GM20431 (cell line): Measurements from ENCODE around the gene AMER3.

Experiments used
- in situ Hi-C: fragments of 300-500 bp; cut with MseI, MboI; formaldehyde crosslinking; loops from one replicate; pipeline ENCODE4 v1.15.0; 2020; ENCODE audit warnings: low sequenced_read_pairs; ENCODE audit not compliant: unreplicated experiment

Gene AMER3

GRCh38 chr2:130769343-130769907, 14.1 kb downstream of the AMER3 start:
- in situ Hi-C loops: no loop called here

GRCh38 chr2:130776550-130776949, 21.2 kb downstream of the AMER3 start:
- in situ Hi-C loops: no loop called here

DNA sequence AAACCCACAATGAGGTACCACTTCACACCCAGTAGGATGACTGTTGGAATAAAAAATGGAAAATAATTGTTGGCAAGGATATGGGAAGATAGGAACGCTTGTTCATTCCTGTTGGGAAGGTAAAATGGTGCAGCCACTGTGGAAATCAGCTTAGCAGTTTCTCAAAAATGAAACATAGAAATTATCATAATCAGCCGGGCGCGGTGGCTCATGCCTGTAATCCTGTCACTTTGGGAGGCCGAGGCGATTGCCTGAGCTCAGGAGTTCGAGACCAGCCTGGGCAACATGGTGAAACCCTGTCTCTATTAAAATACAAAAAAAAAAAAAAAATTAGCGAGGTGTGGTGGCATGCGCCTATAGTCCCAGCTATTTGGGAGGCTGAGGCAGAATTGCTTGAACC, 23.4 kb downstream of the AMER3 start:
- in situ Hi-C loops: no loop called here

DNA sequence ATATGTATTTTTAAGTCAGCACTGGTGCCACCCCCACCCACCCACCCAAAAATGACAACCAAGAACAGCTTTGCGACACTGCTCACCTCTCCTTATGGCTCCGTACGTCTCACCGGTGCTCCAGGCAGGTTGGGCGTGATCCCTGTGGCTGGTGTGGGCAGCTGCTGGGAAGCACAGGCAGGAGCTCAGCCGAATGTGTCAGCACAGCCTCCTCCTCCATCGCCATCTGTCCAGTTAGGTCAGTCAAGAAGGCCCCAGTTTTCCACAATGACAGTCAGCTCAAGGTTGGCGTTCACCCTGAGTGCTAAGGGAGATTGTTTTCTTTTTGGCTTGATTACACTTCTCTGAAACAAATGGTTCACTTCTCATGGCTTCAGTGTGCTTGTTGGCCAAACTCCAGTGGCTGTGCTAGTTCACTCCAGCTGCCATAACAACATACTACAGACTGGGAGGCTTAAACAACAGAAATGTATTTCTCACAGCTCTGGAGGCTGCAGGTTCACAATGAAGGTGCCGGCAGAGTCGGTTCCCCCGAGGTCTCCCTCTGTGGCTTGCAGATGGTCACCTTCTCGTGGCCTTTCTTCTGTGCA, 30.2 kb downstream of the AMER3 start:
- in situ Hi-C loops: no loop called here

DNA sequence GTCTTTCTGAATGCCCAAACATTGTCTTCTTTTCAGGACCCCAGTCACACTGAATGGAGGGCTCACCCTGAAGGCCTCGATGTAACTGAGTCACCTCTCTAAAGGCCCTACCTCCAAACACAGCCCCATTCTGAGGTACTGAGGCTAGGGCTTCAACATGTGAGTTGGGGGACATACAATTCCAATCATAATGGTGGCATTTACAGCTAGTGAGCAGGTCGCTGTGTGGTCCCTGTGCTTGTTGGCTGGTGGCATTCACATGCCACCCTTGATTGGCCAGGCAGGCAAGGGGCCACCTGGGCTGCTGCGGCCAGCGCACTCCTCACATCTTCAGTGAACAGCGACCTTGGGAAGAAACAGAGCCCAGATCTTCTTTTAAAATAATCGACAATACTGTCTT, 30.7 kb downstream of the AMER3 start:
- in situ Hi-C loops: no loop called here

DNA sequence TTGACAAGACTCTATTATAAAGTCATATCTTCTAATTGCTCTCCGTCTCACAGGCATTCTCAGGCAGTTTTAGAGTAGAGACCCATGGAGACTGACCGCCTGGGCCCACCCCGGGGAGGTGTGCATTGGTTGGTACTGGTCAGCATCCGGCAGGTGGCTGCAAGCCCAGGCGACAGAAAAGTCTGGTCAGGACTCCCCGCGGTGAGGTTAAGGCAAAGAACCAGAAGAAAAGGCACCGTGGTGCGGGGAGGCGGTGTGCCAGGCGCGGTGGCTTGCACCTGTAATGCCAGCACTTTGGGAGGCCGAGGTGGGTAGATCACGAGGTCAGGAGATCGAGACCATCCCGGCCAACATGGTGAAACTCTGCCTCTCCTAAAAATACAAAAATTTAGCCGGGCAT, 32.5 kb downstream of the AMER3 start:
- in situ Hi-C loops: no loop called here

- in situ Hi-C loops: no loop called here
Observed at GRCh38 chr2:130790312-130790711, 35.0 kb downstream of the AMER3 start.

GRCh38 chr2:130790804-130791616, 35.7 kb downstream of the AMER3 start:
- in situ Hi-C loops: no loop called here

- in situ Hi-C loops: no loop called here
Observed at GRCh38 chr2:130791617-130791939, 36.2 kb downstream of the AMER3 start.

DNA sequence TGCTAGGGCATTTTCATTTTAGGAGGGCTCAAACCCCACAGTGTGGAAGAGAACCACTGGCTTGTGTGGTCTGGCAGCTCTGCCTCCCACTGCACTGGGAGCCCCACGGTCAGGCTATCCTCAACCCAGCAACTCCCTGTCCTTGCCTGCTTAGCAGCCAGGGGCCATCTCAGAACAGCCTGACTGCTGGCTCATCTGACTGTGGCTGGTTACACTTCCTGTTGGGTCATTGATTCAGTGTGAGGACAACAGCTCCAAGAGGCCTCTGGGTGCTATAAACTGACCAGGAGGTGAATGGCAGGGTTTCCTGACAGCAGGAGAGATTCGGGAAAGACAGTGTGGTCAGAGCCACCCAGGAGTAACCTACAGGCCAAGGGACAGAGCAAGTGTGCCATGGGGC, 40.1 kb downstream of the AMER3 start:
- in situ Hi-C loops: no loop called here

GRCh38 chr2:130796290-130796689, 41.0 kb downstream of the AMER3 start:
- in situ Hi-C loops: no loop called here

GRCh38 chr2:130797493-130798435, 42.4 kb downstream of the AMER3 start:
- in situ Hi-C loops: no loop called here

DNA sequence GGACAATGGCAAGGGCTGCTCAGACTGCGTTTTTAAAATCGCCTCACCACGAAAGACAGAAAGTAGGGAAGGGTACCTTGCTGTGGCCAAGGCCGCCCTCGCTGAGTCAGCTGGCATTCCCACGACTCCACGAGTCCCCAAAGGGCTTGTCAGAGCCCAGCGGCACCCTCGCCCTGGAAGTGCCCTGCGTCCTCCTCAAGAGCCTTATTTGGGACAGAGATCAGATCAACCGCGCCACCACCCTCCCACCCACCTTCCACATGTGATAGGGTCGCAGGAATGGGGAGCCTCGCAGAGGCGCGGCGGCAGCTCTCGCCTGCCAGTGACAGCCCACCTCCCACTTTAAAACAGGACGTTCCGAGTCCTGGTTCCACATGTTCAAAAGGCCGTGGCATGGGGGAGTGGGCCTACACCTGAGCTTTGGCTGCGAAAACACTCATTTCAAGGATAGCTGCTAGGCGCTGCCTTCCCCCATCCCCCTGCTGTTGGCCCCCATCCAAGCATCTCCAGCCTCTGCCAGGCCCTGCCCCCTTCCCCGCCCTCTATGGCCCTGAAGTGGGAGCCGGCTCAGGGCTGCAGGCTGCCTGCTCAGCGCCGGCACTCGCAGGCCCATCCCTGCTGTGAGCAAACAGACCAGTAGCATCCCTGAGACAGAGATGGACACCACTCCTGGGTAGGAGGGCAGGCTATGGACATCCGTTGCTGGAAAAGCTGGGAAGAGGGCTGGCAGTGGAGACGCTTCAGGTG, 43.3 kb downstream of the AMER3 start:
- in situ Hi-C loops: no loop called here

- in situ Hi-C loops: no loop called here
Observed at GRCh38 chr2:130799295-130799694, 44.0 kb downstream of the AMER3 start.

DNA sequence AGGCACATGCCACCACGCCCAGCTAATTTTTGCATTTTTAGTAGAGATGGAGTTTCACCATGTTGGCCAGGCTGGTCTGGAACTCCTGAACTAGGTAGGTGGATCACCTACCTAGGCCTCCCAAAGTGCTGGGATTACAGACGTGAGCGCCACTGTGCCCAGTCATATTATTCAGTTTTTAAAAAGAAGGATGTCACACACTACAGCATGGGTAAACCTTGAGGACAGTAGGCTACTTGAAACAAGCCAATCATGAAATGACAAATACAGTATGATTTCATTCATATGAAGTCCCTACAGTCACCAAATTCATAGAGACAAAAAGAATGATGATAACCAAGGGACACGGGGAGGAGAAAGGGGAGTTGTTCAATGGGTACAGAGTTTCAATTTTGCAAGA, 50.3 kb downstream of the AMER3 start:
- in situ Hi-C loops: no loop called here

DNA sequence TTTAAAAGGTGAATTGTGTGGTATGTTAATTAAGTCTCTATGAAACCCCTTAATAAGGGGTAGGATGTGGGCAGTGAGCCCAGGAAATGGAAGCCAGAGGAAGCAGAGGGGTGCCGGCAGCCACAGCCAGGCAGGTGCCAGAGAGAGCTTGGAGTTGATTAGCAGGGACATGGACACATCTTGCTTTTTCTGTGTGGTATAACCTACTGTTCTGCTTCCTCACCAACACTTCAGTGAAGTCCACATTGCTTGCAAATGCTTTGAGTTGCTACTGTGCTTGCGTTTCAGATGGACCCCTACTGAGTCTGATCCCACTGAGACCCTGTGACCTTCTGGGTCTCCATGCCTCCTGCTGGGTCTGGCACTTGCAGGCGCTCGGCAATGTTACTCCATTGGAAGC, 51.0 kb downstream of the AMER3 start:
- in situ Hi-C loops: no loop called here

DNA sequence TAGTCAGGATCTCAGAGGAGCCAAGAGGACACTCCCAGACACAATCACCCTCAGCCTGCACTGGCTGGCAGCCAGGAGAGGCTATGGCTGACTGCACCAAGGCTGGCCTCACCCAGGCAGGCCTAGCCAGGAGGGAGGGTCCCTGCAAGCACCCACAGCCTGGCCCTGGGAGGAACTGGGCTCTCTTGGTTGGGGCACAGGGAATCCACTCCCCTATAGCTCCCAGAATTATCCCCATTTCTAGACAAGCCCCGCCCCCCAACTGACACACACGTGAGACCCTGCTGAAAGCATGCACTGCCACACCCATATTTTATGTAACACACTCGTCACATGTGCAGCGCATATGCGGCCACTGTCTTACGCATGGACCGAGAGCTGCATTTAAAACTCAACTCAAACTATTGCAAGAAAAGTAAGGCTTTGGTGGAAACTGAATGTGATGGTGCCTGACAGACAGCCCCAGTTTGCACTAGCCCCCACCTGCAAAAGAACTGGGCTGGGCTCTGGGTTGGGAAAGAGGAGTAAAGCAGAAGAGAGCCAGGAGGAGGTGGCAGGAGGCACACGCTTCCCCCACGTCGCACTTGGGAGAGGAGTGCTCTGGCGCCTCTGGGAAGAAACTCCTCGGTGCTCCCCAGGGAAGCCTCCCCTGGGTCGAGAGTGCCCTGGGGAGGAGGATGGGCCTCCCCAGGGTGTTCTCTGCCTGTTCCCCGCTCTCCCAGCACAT, 52.5 kb downstream of the AMER3 start:
- in situ Hi-C loops: no loop called here

DNA sequence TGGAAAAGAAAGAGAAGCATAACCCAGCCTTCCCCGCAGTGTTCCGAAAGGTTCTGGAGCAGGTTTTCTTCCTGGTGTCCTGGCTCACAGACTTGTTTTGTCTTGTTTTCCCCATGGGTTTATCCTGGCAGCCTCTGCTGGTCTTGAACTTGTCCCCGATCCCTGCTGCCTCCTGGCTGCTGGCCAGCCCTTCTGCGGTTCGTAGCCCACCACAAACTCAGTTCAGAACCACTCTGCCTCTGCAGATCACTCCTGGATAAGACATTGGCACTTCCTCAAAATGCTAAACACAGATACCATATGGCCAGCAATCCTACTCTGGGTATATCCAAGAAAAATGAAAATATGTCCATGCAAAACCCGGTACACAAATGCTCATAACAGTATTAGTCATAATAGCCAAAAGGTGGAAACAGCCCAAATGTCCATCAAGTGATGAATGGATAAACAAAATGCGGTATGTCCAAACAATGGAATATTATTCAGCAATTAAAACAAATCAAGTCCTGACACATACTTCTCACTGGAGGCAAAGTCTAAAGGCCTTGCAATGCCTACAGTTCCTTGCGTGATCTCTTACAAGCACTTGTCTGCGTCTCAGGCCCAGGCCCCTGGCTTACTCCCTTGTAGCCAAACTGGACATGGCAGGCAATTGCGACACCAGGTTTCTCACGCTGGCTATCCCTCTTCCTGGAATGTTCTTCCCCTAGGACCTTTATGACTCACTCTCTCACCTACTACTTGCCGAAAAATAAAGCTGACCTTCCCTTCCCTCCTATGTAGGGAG, 53.3 kb downstream of the AMER3 start:
- in situ Hi-C loops: no loop called here

- in situ Hi-C loops: no loop called here
Observed at GRCh38 chr2:130810490-130810889, 55.1 kb downstream of the AMER3 start.
